DMS53 treated with DMSO at 0.1 percent for 48 hours (cell line): ENCODE results near the gene DIO3.

Experiments used
- DNase-seq: peaks from one replicate; lab custom pipeline; 2025; ENCODE audit not compliant: unreplicated experiment; lab: John Stamatoyannopoulos, UW

The DIO3 gene

GRCh38 chr14:101579372-101580080, 18.2 kb downstream of the DIO3 start:
- DNase-seq, result no peak

DNA sequence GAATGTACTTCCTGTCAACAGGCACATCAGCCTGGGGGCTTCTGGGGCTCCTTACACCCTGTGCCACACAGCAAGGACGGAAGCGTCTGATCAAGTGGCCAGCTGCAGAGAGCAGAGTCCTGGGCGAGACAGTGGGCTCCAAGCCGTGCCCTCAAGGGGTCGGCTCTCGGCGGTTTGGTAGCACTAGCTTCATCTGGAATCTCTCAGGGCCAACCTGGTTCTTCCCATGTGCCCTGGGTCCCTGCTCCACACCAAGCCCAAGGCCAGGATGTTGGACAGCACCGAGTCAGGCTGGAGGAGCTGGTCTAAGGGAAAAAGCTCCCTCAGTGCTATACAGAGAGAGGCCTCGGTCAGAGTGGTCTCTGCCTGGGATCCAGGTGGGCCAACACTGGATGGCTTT, 20.5 kb downstream of the DIO3 start:
- no peak for DNase-seq

DNA sequence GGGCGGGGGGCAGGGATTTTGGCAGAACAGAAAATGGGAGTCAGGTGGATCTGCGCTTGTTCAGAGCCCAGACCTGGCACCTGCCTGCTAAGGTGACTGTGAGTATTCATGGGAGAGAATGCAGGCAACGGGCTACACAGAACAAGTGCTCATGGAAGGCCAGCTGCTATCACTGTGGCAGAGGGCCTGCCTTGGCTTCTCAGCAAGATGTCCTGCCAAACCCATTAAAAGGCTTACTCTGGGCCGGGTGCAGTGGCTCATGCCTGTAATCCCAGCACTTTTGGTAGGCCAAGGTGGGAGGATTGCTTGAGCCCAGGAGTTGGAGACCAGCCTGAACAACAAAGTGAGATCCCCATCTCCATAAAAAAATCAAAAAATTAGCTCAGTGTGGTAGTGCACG, 21.0 kb downstream of the DIO3 start:
- DNase-seq, result no peak

GRCh38 chr14:101583006-101583714, 21.9 kb downstream of the DIO3 start:
- DNase-seq, result no peak

DNA sequence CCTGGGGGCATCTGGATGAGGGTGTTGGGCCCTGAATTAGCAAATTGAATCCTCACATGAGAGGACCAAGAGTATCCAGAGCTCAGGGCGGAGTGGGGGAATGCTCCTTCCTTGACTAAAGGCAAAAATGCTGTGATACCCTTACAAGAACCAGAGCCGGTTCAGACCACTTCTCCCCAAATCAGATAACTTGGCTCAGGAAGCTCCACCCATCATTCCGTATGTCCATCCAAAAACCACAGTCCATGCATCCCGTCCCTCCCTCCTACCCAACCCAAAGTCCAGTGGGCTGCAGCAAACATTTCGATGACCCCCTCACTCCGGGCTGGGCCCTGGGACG, 22.4 kb downstream of the DIO3 start:
- no peak for DNase-seq

DNA sequence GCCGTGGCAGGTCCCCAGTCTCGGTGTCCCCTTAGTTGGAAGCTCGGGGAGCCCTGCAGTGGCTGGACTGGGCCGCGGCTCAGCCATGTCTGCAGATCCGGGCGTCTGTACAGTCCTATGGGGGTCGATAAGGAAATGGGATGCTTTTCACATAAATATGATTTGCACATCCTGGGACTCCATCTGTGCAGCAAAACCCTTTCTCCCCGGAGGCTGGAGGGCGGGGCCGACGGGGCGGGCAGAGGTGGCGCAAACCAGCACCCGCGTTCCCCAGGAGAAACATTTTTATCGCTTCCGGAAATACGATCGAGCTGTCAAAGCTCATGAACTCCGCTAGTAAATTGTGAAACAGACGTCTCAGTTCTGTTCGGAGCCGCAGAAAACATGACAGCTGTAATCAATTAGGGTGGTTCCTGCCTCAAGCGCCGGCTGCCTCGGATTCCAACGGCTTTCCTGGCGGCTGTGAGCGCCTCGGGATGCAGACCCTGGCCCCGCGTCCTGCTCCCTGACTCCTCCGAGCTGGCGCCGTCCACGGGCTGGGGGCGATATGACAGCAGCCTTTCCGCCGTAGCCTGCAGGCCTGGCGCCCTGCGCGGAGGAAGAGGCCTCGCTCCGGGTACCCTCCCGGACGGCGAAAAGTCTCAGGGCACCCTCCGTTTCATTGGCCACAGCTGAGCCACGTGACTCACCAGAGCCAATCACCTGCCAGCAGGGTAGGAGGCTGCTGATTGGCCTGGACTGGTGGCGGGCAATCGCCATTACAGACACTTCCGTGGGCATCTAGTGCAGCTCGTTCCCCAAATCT, 23.0 kb downstream of the DIO3 start:
- DNase-seq, result no peak

DNA sequence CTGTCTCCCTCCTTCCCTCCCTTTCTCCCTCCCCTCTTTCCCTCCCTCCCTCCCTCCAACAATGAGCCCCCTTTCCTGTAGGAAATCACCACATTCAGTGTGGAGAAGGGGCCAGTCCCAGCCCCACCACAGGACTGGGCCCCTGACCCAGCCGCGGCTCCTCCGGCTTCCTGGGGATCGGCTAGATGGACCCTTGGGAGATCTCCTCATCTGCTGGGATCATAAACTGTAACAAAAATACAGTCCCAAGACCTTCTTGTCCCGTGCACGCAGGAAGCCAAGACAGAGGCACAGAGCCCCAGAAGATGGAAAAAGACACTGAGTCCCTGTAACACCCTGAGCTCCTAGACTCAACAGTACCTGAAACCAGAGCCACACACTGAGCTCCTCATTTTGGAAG, 23.9 kb downstream of the DIO3 start:
- DNase-seq, result no peak

DNA sequence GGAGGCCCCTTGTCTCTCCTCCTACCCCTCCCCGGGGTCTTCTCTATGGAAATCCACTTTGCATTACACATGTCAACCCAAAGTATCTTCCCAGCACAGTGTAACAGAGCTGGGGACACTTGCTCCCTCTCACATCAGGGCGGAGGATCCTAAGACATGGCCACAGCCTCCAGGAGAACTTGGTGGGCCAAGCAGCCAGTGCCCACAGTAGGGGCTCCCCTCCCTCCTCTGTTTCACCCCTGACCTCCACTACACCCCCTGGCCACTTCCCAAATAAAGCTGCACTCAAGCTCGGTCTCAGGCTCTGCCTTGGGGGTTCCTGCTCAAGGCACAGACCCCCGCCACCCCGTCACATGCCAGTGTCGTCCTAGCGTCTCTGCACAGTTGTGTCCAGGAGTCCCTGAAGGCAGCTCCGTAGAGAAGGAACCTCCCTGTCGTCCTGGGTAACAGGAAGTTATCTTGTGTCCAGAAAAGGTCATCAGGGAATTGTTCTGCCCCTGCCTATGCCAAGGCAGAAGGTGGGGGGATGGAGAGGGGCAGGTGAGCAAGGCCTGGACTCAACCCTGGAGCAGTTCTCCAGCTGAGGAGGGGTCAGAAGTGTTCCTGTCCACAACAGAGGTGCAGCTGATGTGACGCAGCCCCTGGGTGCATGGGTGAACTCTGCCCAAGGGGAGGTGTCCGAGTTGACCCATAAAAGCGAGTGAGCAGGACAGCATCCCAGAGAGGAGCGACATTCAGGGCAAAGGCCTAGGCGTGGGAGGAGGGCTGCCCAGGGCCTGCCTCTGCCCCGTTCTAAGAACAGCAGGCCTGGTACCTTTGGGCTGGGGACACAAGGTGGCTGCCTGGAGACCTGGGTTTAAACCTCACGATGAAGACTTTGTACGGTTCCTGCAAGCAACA, 25.5 kb downstream of the DIO3 start:
- no peak for DNase-seq

GRCh38 chr14:101587441-101587911, 26.2 kb downstream of the DIO3 start:
- DNase-seq, result no peak

DNA sequence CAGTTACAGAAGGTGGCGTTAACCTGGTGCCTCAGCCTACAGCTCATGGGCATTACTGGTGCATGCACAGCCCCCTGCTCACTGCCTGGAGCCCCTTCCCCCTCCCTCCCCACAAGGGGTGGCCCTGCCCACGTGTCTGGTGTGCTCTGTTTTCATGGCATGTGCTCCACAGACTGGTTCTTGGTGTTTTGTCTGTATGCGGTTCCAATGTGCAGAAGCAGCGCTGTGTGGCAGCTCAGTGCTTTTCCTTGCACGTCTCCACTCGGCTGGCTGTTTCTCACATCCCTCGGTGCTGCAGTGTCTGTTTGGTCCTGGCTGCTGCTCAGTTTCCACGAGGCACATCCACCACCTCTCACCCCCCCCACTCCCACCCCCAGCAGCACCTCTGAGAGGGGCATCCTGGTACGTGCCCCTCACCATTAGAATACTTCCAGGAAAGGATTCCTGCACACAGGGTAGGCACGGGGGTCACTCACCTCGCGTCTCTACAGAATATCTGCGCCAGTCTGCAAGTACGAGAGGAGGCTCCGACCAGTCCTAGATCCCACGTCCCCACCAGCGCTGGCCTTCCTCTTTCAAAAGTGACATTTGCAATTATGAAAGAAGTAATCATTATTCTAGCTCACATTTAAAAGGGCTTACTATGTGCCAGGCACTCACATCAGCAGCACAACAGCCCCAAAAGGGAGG, 27.1 kb downstream of the DIO3 start:
- DNase-seq, result no peak

DNA sequence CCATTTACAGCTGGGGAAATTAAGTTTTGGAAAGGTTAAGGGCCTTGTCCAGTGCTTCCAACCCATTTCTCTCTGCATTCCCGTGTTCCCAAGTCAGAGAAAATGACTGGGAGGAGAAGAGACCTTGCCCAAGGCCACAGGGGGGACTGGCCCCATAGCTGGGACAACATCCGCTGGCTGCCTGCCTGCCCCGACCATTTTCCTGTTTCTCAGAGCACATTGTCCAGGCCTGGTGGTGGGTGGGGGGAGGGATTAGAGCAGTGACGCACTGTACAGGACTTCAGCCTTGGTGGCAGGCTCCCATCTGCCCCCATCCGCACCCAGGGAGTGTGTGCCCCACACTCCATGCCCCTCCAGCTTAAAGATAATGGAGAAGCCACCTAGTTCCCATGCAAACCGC, 27.7 kb downstream of the DIO3 start:
- DNase-seq, result no peak

GRCh38 chr14:101589486-101590015, 28.3 kb downstream of the DIO3 start:
- DNase-seq, result no peak

- DNase-seq, result no peak
These were observed 28.8 kb downstream of the DIO3 start for GRCh38 chr14:101590062-101590461.

GRCh38 chr14:101590616-101591015, 29.3 kb downstream of the DIO3 start:
- no peak for DNase-seq

GRCh38 chr14:101591121-101591520, 29.8 kb downstream of the DIO3 start:
- no peak for DNase-seq

DNA sequence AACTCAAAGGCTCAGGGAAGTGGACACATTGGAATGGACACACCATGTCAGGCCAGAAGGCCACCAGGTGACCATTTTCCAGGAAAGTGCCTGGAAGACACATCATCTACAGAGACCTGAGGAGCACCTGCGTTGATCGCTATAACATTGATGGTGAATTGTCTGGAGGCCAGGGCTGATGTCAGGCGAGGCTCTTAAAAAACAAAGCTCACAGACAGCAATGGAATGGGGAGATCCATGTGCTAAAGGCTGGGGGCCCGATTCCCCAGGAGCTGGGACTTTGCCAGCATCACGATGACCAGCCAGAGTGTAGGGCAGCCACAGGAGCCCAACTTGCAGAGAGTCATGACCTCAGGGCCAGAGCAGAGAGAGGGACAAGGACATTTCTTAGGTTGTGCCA, 30.3 kb downstream of the DIO3 start:
- DNase-seq, result no peak

- no peak for DNase-seq
These were observed 32.3 kb downstream of the DIO3 start for GRCh38 chr14:101593411-101594238.

DNA sequence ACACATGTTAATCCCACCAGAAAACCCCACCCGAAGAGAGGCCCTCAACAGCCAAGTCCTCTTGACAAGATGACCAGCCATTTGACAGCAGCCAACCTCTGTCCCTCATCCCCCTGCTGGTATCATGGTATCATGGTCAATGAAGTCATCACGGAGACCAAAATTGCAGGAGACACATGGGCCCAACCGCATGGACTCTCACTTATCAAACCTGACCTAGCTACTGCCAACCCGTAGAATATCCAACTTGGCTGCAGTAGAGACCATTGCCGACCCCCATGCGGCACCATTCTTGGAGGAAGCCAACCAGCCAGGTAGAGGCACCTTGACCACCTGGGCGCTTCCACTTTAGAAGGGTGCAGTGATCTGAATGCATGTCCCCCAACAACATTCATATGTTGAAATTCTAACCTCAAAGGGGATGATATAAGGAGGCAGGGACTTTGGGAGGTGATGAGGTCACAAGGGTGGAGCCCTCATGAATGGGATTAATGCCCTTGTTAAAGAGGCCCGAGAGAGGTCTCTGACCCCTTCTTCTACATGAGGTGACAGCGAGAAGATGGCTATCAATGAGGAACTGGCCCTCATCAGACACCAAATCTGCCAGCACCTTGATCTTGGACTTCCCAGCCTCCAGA, 33.3 kb downstream of the DIO3 start:
- DNase-seq, result no peak

DNA sequence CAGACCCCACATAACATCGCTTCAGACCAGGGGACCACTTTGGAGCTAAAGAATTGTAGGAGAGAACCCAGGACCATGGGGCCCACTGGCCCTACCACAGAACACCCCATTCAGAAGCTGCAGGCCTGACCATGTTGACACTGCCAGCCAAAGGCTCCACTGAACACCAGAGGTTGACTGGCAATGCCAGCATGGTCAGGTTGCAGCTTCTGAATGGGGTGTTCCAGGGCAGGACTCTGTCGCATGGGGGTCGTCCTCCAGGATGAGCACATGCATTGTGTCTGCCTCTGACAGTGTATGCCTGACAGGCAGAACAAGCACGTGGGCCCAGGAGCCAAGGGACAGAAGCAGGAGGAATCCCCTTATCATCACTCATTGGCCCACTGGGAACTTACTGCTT, 34.1 kb downstream of the DIO3 start:
- DNase-seq, result no peak
